ENCODE data around the gene CLEC2D. TPM values are rescaled to one million over a fixed set of nuclear protein-coding genes. Genes with fewer than 3 reads are reported as not detected.

Gene CLEC2D
- total and polyA plus RNA-seq, 2 donors (not counting 1 experiment from before 2014, with no cell fraction given) = 158 to 426 TPM

DNA sequence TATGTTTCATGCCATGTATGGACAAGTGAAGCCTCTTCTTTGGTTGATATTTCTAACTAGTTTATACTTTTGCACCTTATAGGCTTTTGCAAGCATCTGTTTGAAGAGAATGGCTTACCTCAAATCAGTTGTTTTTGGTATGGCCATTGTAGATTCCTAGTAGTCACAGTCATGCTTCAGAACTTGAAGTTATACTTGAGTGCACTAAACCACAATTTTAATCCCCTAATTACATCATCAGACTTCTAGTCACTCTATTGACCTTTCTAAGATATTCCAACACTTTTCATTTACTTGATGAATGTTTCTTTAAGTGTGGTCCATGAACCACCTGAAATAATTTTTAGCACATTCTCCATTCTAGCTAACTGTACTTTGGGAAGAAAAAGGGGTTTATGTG, 43.2 kb upstream of the CLEC2D start:
- intact Hi-C loops (cut with micrococcal nuclease) = no loop called here
- no peak overlapping the region for H3K4me3 Mint-ChIP-seq
- H3K27ac Mint-ChIP-seq = no peak overlapping the region
- H3K4me1 Mint-ChIP-seq = peaks cover 15% of the 10 kb centered on the region
- H3K27me3 ChIP-seq (replicated peaks in 1 of 4; ENCODE audit: control extremely low read depth in 1 of 4, control insufficient read depth in 3 of 4, insufficient read depth in 4 of 4, low read length in 3 of 4) = no peaks in the 10 kb centered on the region
- H4K20me1 ChIP-seq (ENCODE audit: control insufficient read depth, insufficient read depth, low read length, poor library complexity, severe bottlenecking) = no peaks in the 10 kb centered on the region
- TF ChIP-seq EZH2 (IDR thresholded peaks at IDR 0.05; ENCODE audit: borderline replicate concordance, insufficient read depth, low read depth, low read length, poor library complexity, severe bottlenecking) = no peak
- no peak for TF ChIP-seq CTCF (IDR thresholded peaks at IDR 0.05)
- peaks cover 4% of the 10 kb centered on the region for H3K9me3 Mint-ChIP-seq (ENCODE audit: insufficient read depth)
- no peak overlapping the region for H2AFZ ChIP-seq (ENCODE audit: insufficient read depth, low read depth, low read length, poor library complexity, severe bottlenecking)
- no peak overlapping the region for H3K9ac ChIP-seq (ENCODE audit: low read length)
- DNase-seq (no peak), ATAC-seq (ENCODE audit: low read depth) (no peak)
- no peak overlapping the region for H3K4me2 ChIP-seq (replicated peaks; ENCODE audit: low read depth, low read length, poor library complexity, severe bottlenecking)
- no peaks in the 10 kb centered on the region for H3K36me3 ChIP-seq (replicated peaks in 1 of 2; ENCODE audit: control extremely low read depth in 1 of 2, control insufficient read depth in 1 of 2, extremely low read depth in 1 of 2, insufficient read depth in 2 of 2, low read length in 1 of 2)
- CTCF ChIA-PET = interaction anchor here (2.3 kb wide), 1 partner anchor 124 kb away, joined by 10 read pairs; no protein-coding TSS in a partner anchor
- H3K9me3 ChIP-seq (ENCODE audit: control extremely low read depth in 1 of 3, control insufficient read depth in 2 of 3, insufficient read depth in 1 of 3, low read length in 2 of 3) = peaks cover 0 to 5% (median 1%) of the 10 kb centered on the region in 3 donors
- H3K4me3 ChIP-seq (ENCODE audit: control extremely low read depth in 1 of 5, extremely low read depth in 1 of 5, insufficient read depth in 1 of 5, low read depth in 2 of 5, low read length in 4 of 5) = no peak overlapping the region
- no peak overlapping the region for H3K27ac ChIP-seq (ENCODE audit: low read length in 2 of 2)
- no peaks in the 10 kb centered on the region for H3K79me2 ChIP-seq (ENCODE audit: control insufficient read depth, insufficient read depth, low read length)
- POLR2A ChIA-PET = no interaction called here
- no peaks in the 10 kb centered on the region for H3K4me1 ChIP-seq (ENCODE audit: control insufficient read depth in 2 of 2, insufficient read depth in 2 of 2, low read length in 2 of 2)
- H3K27me3 Mint-ChIP-seq = no peaks in the 10 kb centered on the region

- DNase-seq = no peak
- Histone ChIP-seq H3K36me3 (replicated peaks in 1 of 2; ENCODE audit: control extremely low read depth in 1 of 2, control insufficient read depth in 1 of 2, extremely low read depth in 1 of 2, insufficient read depth in 2 of 2, low read length in 1 of 2) (no peaks in the 10 kb centered on the region), H3K9me3 (ENCODE audit: control extremely low read depth in 1 of 3, control insufficient read depth in 2 of 3, insufficient read depth in 1 of 3, low read length in 2 of 3) (peaks cover 0 to 5% (median 1%) of the 10 kb centered on the region in 3 donors), H3K79me2 (ENCODE audit: control insufficient read depth, insufficient read depth, low read length) (no peaks in the 10 kb centered on the region), H3K4me1 (ENCODE audit: control insufficient read depth in 2 of 2, insufficient read depth in 2 of 2, low read length in 2 of 2) (no peaks in the 10 kb centered on the region), H3K4me3 (ENCODE audit: control extremely low read depth in 1 of 5, extremely low read depth in 1 of 5, insufficient read depth in 1 of 5, low read depth in 2 of 5, low read length in 4 of 5) (no peak overlapping the region), H3K27me3 (replicated peaks in 1 of 4; ENCODE audit: control extremely low read depth in 1 of 4, control insufficient read depth in 3 of 4, insufficient read depth in 4 of 4, low read length in 3 of 4) (no peaks in the 10 kb centered on the region), H2AFZ (ENCODE audit: insufficient read depth, low read depth, low read length, poor library complexity, severe bottlenecking) (no peak overlapping the region), H3K27ac (ENCODE audit: low read length in 2 of 2) (no peak overlapping the region), H4K20me1 (ENCODE audit: control insufficient read depth, insufficient read depth, low read length, poor library complexity, severe bottlenecking) (no peaks in the 10 kb centered on the region), H3K9ac (ENCODE audit: low read length) (no peak overlapping the region), H3K4me2 (replicated peaks; ENCODE audit: low read depth, low read length, poor library complexity, severe bottlenecking) (no peak overlapping the region)
- intact Hi-C loops (cut with micrococcal nuclease) = no loop called here
- no peak for ATAC-seq (ENCODE audit: low read depth)
- Mint-ChIP-seq H3K9me3 (ENCODE audit: insufficient read depth) (peaks cover 4% of the 10 kb centered on the region), H3K4me3 (no peak overlapping the region), H3K27me3 (no peaks in the 10 kb centered on the region), H3K4me1 (peaks cover 15% of the 10 kb centered on the region), H3K27ac (no peak overlapping the region)
- CTCF ChIA-PET = interaction anchor here (0.6 kb wide), 2 partner anchors 144 to 208 kb away, joined by 3 read pairs; no protein-coding TSS in a partner anchor
- WGBS (ENCODE audit: insufficient coverage) = no CpG with 5 or more reads among the region's 2 CpGs
- POLR2A ChIA-PET = no interaction called here
- TF ChIP-seq EZH2 (IDR thresholded peaks at IDR 0.05; ENCODE audit: borderline replicate concordance, insufficient read depth, low read depth, low read length, poor library complexity, severe bottlenecking) (no peak), CTCF (IDR thresholded peaks at IDR 0.05) (no peak)
Measured at GRCh38 chr12:9626821-9627220, 42.7 kb upstream of the CLEC2D start.
